KMS-11 (cell line): ENCODE measurements around the gene SLC24A5.

Experiments
- H2AFZ ChIP-seq: fragments of 200-600 bp; sonication (generic); 2 replicates; pipeline ENCODE4 v1.6.1; 2016; ENCODE audit warnings: antibody characterized with exemption, mixed run types, low read depth
- H3K27ac ChIP-seq: fragments of 200-600 bp; sonication (generic); 2 replicates; pipeline ENCODE4 v1.6.1; 2016; ENCODE audit warnings: mild to moderate bottlenecking, mixed run types
- H3K27me3 ChIP-seq: fragments of 200-600 bp; sonication (generic); 2 replicates; pipeline ENCODE4 v1.6.1; 2017; ENCODE audit warnings: mild to moderate bottlenecking, low read depth, mixed run types, moderate library complexity; ENCODE audit not compliant: insufficient read depth
- H3K36me3 ChIP-seq: fragments of 200-600 bp; sonication (generic); 2 replicates; pipeline ENCODE4 v1.6.1; 2017; ENCODE audit warnings: mild to moderate bottlenecking, mixed run types; ENCODE audit not compliant: insufficient read depth
- H3K4me1 ChIP-seq: fragments of 200-600 bp; sonication (generic); 2 replicates; pipeline ENCODE4 v1.6.1; 2016; ENCODE audit warnings: mild to moderate bottlenecking, low read depth, mixed run types; ENCODE audit not compliant: poor library complexity, severe bottlenecking
- H3K4me2 ChIP-seq: fragments of 200-600 bp; sonication (generic); 2 replicates; pipeline ENCODE4 v1.7.0; 2016; ENCODE audit warnings: mild to moderate bottlenecking, mixed run types
- H3K4me3 ChIP-seq: fragments of 200-600 bp; sonication (generic); IDR thresholded peaks from 2 replicates; pipeline ENCODE4 v1.6.1; 2017; ENCODE audit warnings: low read depth, low read length, mixed read lengths; ENCODE audit not compliant: insufficient read depth
- H3K79me2 ChIP-seq: fragments of 200-600 bp; sonication (generic); 2 replicates; pipeline ENCODE4 v1.6.1; 2016; ENCODE audit warnings: low read depth, mixed run types; ENCODE audit not compliant: insufficient read depth
- H3K9ac ChIP-seq: fragments of 200-600 bp; sonication (generic); 2 replicates; pipeline ENCODE4 v1.6.1; 2016; ENCODE audit warnings: mild to moderate bottlenecking, mixed run types
- H4K20me1 ChIP-seq: fragments of 200-600 bp; sonication (generic); 2 replicates; pipeline ENCODE4 v1.6.1; 2016; ENCODE audit warnings: mild to moderate bottlenecking, mixed run types; ENCODE audit not compliant: insufficient read depth
- TF ChIP-seq, protein P1 (sequence below): fragments of 200-600 bp; sonication (generic); conservative IDR thresholded peaks from 2 replicates; pipeline ENCODE4 v1.6.1; 2017; ENCODE audit warnings: low read depth, mild to moderate bottlenecking, antibody characterized with exemption, low read length, moderate library complexity, mixed read lengths

Gene SLC24A5

GRCh38 chr15:48149858-48150257 lies 29.1 kb downstream of the SLC24A5 start:
- Histone ChIP-seq H3K27me3 (no peaks in the 10 kb centered on the region), H3K9ac (no peak overlapping the region), H3K4me1 (peaks cover 19% of the 10 kb centered on the region), H3K36me3 (no peaks in the 10 kb centered on the region), H3K4me3 (no peak overlapping the region), H2AFZ (no peak overlapping the region), H4K20me1 (no peaks in the 10 kb centered on the region), H3K4me2 (no peak overlapping the region), H3K27ac (no peak overlapping the region), H3K79me2 (no peaks in the 10 kb centered on the region)
- TF ChIP-seq, protein P1, sequence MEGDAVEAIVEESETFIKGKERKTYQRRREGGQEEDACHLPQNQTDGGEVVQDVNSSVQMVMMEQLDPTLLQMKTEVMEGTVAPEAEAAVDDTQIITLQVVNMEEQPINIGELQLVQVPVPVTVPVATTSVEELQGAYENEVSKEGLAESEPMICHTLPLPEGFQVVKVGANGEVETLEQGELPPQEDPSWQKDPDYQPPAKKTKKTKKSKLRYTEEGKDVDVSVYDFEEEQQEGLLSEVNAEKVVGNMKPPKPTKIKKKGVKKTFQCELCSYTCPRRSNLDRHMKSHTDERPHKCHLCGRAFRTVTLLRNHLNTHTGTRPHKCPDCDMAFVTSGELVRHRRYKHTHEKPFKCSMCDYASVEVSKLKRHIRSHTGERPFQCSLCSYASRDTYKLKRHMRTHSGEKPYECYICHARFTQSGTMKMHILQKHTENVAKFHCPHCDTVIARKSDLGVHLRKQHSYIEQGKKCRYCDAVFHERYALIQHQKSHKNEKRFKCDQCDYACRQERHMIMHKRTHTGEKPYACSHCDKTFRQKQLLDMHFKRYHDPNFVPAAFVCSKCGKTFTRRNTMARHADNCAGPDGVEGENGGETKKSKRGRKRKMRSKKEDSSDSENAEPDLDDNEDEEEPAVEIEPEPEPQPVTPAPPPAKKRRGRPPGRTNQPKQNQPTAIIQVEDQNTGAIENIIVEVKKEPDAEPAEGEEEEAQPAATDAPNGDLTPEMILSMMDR: no peak

GRCh38 chr15:48153526-48153925 lies 32.7 kb downstream of the SLC24A5 start:
- TF ChIP-seq, protein P1: no peak
- Histone ChIP-seq H3K4me3 (no peak overlapping the region), H3K4me1 (no peaks in the 10 kb centered on the region), H2AFZ (no peak overlapping the region), H3K79me2 (no peaks in the 10 kb centered on the region), H4K20me1 (no peaks in the 10 kb centered on the region), H3K27ac (no peak overlapping the region), H3K9ac (no peak overlapping the region), H3K36me3 (no peaks in the 10 kb centered on the region), H3K27me3 (no peaks in the 10 kb centered on the region), H3K4me2 (no peak overlapping the region)

DNA sequence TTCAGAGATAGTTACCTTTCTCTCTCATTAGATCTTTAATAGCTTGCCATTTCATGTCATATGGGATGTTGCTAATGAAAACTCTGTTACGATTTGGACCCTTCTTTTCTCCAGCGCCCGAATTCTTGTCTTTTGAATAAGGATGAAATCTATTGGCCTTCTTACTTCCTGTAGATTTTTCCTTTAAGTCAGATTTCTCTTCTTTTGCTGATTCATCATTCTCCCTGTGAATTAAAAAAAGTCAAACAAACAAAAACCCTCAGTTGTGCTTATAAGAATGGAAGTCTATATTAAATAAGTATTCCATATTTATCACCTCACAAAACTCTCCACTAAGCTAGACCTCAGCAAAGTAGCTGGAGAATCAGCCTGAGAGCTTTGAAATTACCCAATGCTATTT lies 47.8 kb downstream of the SLC24A5 start:
- Histone ChIP-seq H2AFZ (no peak overlapping the region), H3K79me2 (peaks cover 20% of the 10 kb centered on the region), H3K27ac (no peak overlapping the region), H3K4me1 (peaks cover 11% of the 10 kb centered on the region), H3K27me3 (no peaks in the 10 kb centered on the region), H3K36me3 (no peaks in the 10 kb centered on the region; the same call in 1 of the 2 replicates), H4K20me1 (no peaks in the 10 kb centered on the region), H3K4me3 (no peak overlapping the region), H3K9ac (no peak overlapping the region), H3K4me2 (no peak overlapping the region)
- TF ChIP-seq, protein P1: no peak

- Histone ChIP-seq H3K27ac (no peak overlapping the region), H2AFZ (no peak overlapping the region), H3K4me1 (peaks cover 16% of the 10 kb centered on the region), H3K79me2 (peaks cover 42% of the 10 kb centered on the region), H3K27me3 (no peaks in the 10 kb centered on the region), H3K36me3 (no peaks in the 10 kb centered on the region; the same call in 1 of the 2 replicates), H3K4me2 (no peak overlapping the region), H3K9ac (no peak overlapping the region), H3K4me3 (no peak overlapping the region), H4K20me1 (no peaks in the 10 kb centered on the region)
- TF ChIP-seq, protein P1: no peak
These were observed 50.2 kb downstream of the SLC24A5 start for GRCh38 chr15:48170981-48171380.
